K562 (cell line): ENCODE results near the gene TSPAN1. TPM values are rescaled to one million over a fixed set of nuclear protein-coding genes. Genes with fewer than 3 reads are reported as not detected.

Experiments used
- CBX5 ChIP-seq: IDR thresholded peaks from 2 replicates; pipeline ENCODE4 v1.6.1; 2014; ENCODE audit warnings: low read depth, borderline replicate concordance
- FOXK2 ChIP-seq, 2 experiments: fragments of 450-650 bp; IDR thresholded peaks in 1 of 2; conservative IDR thresholded peaks in 1 of 2; 2 replicates each; pipeline ENCODE4 v1.6.1; 2016; ENCODE audit warnings: low read depth in 2 of 2, mild to moderate bottlenecking in 1 of 2
- GTF2A2 ChIP-seq: IDR thresholded peaks from 2 replicates; pipeline ENCODE4 v1.6.1; 2016; ENCODE audit warnings: mild to moderate bottlenecking, missing genetic modification characterization, missing compliant biosample characterization
- HDAC1 ChIP-seq, 2 experiments: fragments of 450-650 bp; IDR thresholded peaks; 2 replicates each; pipeline ENCODE4 v1.6.1; 2016 to 2017; ENCODE audit warnings: inconsistent platforms in 1 of 2, mild to moderate bottlenecking in 1 of 2, moderate library complexity in 1 of 2
- MCM2 ChIP-seq: fragments of 450-650 bp; IDR thresholded peaks from 2 replicates; pipeline ENCODE4 v1.6.1; 2017; ENCODE audit warnings: low read depth, mild to moderate bottlenecking
- NFIC ChIP-seq: fragments of 450-650 bp; IDR thresholded peaks from 2 replicates; pipeline ENCODE4 v1.6.1; 2017; ENCODE audit warnings: mild to moderate bottlenecking, inconsistent platforms
- NR4A1 ChIP-seq, 2 experiments: fragments of 250-450 bp in 1 of 2; fragments of 450-650 bp in 1 of 2; sonication (Bioruptor Pico) in 1 of 2; IDR thresholded peaks; 2 replicates each; pipeline versions ENCODE4 v1.4.0 to v1.6.1; 2016 to 2020; ENCODE audit warnings: mild to moderate bottlenecking in 2 of 2, missing compliant biosample characterization in 1 of 2, missing genetic modification characterization in 1 of 2, moderate library complexity in 1 of 2
- POLR3A ChIP-seq: IDR thresholded peaks from 2 replicates; pipeline ENCODE4 v1.6.1; 2011; ENCODE audit warnings: borderline replicate concordance, mild to moderate bottlenecking, moderate library complexity; ENCODE audit not compliant: insufficient read length, insufficient read depth; ENCODE audit errors: extremely low read depth
- PTTG1 ChIP-seq: fragments of 450-650 bp; IDR thresholded peaks from 2 replicates; pipeline ENCODE4 v1.6.1; 2016; ENCODE audit warnings: low read depth, mild to moderate bottlenecking, missing genetic modification characterization, missing compliant biosample characterization
- RBM39 ChIP-seq: fragments of 200-400 bp; formaldehyde crosslinking; optimal IDR thresholded peaks from 2 replicates; pipeline ENCODE3; 2018; ENCODE audit warnings: low read depth, low read length
- SRSF9 ChIP-seq: fragments of 200-400 bp; formaldehyde crosslinking; IDR thresholded peaks from 2 replicates; pipeline ENCODE4 v1.6.1; 2017; ENCODE audit warnings: low read depth, low read length, borderline replicate concordance
- TCFL5 ChIP-seq: fragments of 250-450 bp; sonication (Bioruptor Pico); conservative IDR thresholded peaks from 2 replicates; pipeline ENCODE4 v1.6.1; 2021; ENCODE audit warnings: mild to moderate bottlenecking, moderate library complexity, matching md5 sums
- YY1 ChIP-seq, 3 experiments: IDR thresholded peaks; 2 replicates each; pipeline ENCODE4 v1.6.1; 2011; ENCODE audit warnings: low read length in 2 of 3, mild to moderate bottlenecking in 2 of 3, moderate library complexity in 2 of 3, borderline replicate concordance in 1 of 3, control low read depth in 1 of 3, low read depth in 1 of 3; ENCODE audit not compliant: insufficient read depth in 3 of 3, insufficient replicate concordance in 2 of 3, control insufficient read depth in 1 of 3, insufficient read length in 1 of 3; ENCODE audit errors: extremely low read depth in 1 of 3
- ZFP36 ChIP-seq: fragments of 150-350 bp; IDR thresholded peaks from 2 replicates; pipeline ENCODE4 v1.6.1; 2018; ENCODE audit warnings: low read length, low read depth; ENCODE audit not compliant: partially characterized antibody
- ZNF407 ChIP-seq: fragments of 450-650 bp; IDR thresholded peaks from 2 replicates; pipeline ENCODE4 v1.6.1; 2016; ENCODE audit warnings: low read depth
- ZNF561 ChIP-seq: fragments of 450-650 bp; formaldehyde crosslinking; conservative IDR thresholded peaks from 2 replicates; pipeline ENCODE4 v1.4.0; 2020; ENCODE audit warnings: mild to moderate bottlenecking, moderate library complexity
- polyA plus RNA-seq, 8 experiments: library from polyadenylated mRNA; depleted of rRNA in 4 of 8; stranded (reverse) in 5 of 8; unstranded in 3 of 8; fragments of >200 nt; fragmentation: Nextera tagmentation in 2 of 8; fragmentation: Illumina TruSeq in 1 of 8; extraction: Ambion mirVana in 2 of 8; extraction: Trizol in 1 of 8; gene quantifications; 2 replicates each; pipeline versions ENCODE4 v1.2.1 to v1.2.3, GENCODE V29; 2011 to 2014; ENCODE audit warnings: inconsistent platforms in 1 of 8, missing spikeins in 1 of 8
- total RNA-seq, 7 experiments: library from RNA; depleted of rRNA in 6 of 7; stranded (reverse); fragments of >200 nt in 6 of 7; fragmentation: Illumina TruSeq in 2 of 7; extraction: Trizol in 2 of 7; gene quantifications; 2 replicates each; pipeline versions ENCODE4 v1.2.1 to v1.2.3, GENCODE V29; 2011 to 2021; ENCODE audit warnings: low replicate concordance in 1 of 7
- TF ChIP-seq, protein P1 (sequence below): sonication (generic); formaldehyde crosslinking; IDR thresholded peaks from 2 replicates; pipeline ENCODE4 v1.8.0; 2022; ENCODE audit warnings: mild to moderate bottlenecking, low read depth, missing genetic modification reagents

The TSPAN1 gene
- total and polyA plus RNA-seq, 9 of the 15 experiments (the other 6 are each of a cell fraction or from before 2014, with no cell fraction given) = 0.58 TPM; not detected in 8

GRCh38 chr1:46179138-46180081 is 4.5 kb downstream of the TSPAN1 start (continued):
- TF ChIP-seq CBX5 (no peak), MCM2 (no peak), SRSF9 (no peak), GTF2A2 (no peak), ZFP36 (peak; percentile 33), ZNF561 (no peak), FOXK2 (conservative IDR thresholded peaks at IDR 0.05 in 1 of 2, IDR thresholded peaks at IDR 0.05 in 1 of 2; ENCODE audit: low read depth in 2 of 2) (peak; percentile 71 to 79), NR4A1 (CRISPR knock-in tag; IDR thresholded peaks at IDR 0.05) (no peak), NR4A1 (tag; IDR thresholded peaks at IDR 0.05) (no peak), YY1 (IDR thresholded peaks at IDR 0.05; ENCODE audit: borderline replicate concordance in 1 of 3, control insufficient read depth in 1 of 3, extremely low read depth in 1 of 3, insufficient read depth in 3 of 3, insufficient read length in 1 of 3, insufficient replicate concordance in 2 of 3, low read depth in 1 of 3, low read length in 2 of 3) (peak in 1 of 3 experiments; percentile 64), PTTG1 (no peak), POLR3A (no peak), TCFL5 (CRISPR knock-in tag) (no peak), NFIC (peak; percentile 11; the same call in 1 of the 2 replicates), HDAC1 (IDR thresholded peaks at IDR 0.05) (peak in 1 of 2 experiments; percentile 75; a peak in 2 of 4 replicates), ZNF407 (no peak), RBM39 (no peak)
- TF ChIP-seq, protein P1, sequence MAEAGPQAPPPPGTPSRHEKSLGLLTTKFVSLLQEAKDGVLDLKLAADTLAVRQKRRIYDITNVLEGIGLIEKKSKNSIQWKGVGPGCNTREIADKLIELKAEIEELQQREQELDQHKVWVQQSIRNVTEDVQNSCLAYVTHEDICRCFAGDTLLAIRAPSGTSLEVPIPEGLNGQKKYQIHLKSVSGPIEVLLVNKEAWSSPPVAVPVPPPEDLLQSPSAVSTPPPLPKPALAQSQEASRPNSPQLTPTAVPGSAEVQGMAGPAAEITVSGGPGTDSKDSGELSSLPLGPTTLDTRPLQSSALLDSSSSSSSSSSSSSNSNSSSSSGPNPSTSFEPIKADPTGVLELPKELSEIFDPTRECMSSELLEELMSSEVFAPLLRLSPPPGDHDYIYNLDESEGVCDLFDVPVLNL (CRISPR knock-in tag) = no peak
